HEK293 (cell line): Measurements from ENCODE around the gene DGCR6L.

Source experiments
- BCL6B ChIP-seq: fragments of 450-650 bp; formaldehyde crosslinking; IDR thresholded peaks from 2 replicates; pipeline ENCODE4 v1.5.1; 2017; ENCODE audit warnings: missing biosample characterization, missing genetic modification characterization
- GLIS1 ChIP-seq: fragments of 450-650 bp; formaldehyde crosslinking; IDR thresholded peaks from 2 replicates; pipeline ENCODE4 v1.5.1; 2016; ENCODE audit warnings: missing biosample characterization, missing genetic modification characterization
- HIC1 ChIP-seq: fragments of 450-650 bp; formaldehyde crosslinking; IDR thresholded peaks from 2 replicates; pipeline ENCODE4 v1.5.1; 2016; ENCODE audit warnings: missing biosample characterization, missing genetic modification characterization
- KLF16 ChIP-seq: fragments of 450-650 bp; formaldehyde crosslinking; IDR thresholded peaks from 2 replicates; pipeline ENCODE4 v1.5.1; 2017; ENCODE audit warnings: missing biosample characterization, missing genetic modification characterization
- KLF9 ChIP-seq: fragments of 450-650 bp; formaldehyde crosslinking; IDR thresholded peaks from 2 replicates; pipeline ENCODE4 v1.5.1; 2016; ENCODE audit warnings: missing biosample characterization, missing genetic modification characterization, low read depth
- PATZ1 ChIP-seq: fragments of 450-650 bp; formaldehyde crosslinking; IDR thresholded peaks from 2 replicates; pipeline ENCODE4 v1.5.1; 2016; ENCODE audit warnings: missing biosample characterization, missing genetic modification characterization
- REPIN1 ChIP-seq: fragments of 450-650 bp; formaldehyde crosslinking; IDR thresholded peaks from 2 replicates; pipeline ENCODE4 v1.5.1; 2017; ENCODE audit warnings: missing biosample characterization, missing genetic modification characterization, low read depth
- SP2 ChIP-seq: fragments of 450-650 bp; formaldehyde crosslinking; IDR thresholded peaks from 2 replicates; pipeline ENCODE4 v1.5.1; 2016; ENCODE audit warnings: missing biosample characterization, missing genetic modification characterization
- TRIM28 ChIP-seq: IDR thresholded peaks from 2 replicates; pipeline ENCODE4 v1.6.1; 2011; ENCODE audit warnings: low read length, control low read depth, borderline replicate concordance
- ZBTB17 ChIP-seq: fragments of 450-650 bp; formaldehyde crosslinking; IDR thresholded peaks from 2 replicates; pipeline ENCODE4 v1.5.1; 2016; ENCODE audit warnings: missing biosample characterization, missing genetic modification characterization
- ZBTB26 ChIP-seq: fragments of 450-650 bp; formaldehyde crosslinking; optimal IDR thresholded peaks from 2 replicates; pipeline ENCODE3; 2016; ENCODE audit warnings: missing biosample characterization, mild to moderate bottlenecking, missing genetic modification characterization
- ZIC2 ChIP-seq: fragments of 450-650 bp; formaldehyde crosslinking; IDR thresholded peaks from 2 replicates; pipeline ENCODE4 v1.5.1; 2016; ENCODE audit warnings: missing biosample characterization, missing genetic modification characterization
- ZNF121 ChIP-seq: fragments of 450-650 bp; formaldehyde crosslinking; IDR thresholded peaks from 2 replicates; pipeline ENCODE4 v1.5.1; 2016; ENCODE audit warnings: missing biosample characterization, missing genetic modification characterization
- ZNF146 ChIP-seq: fragments of 450-650 bp; formaldehyde crosslinking; IDR thresholded peaks from 2 replicates; pipeline ENCODE4 v1.5.1; 2016; ENCODE audit warnings: missing biosample characterization, missing genetic modification characterization
- ZNF354C ChIP-seq: fragments of 450-650 bp; formaldehyde crosslinking; IDR thresholded peaks from 2 replicates; pipeline ENCODE4 v1.5.1; 2016; ENCODE audit warnings: missing biosample characterization, missing genetic modification characterization, low read depth, borderline replicate concordance
- ZNF473 ChIP-seq: fragments of 450-650 bp; formaldehyde crosslinking; IDR thresholded peaks from 2 replicates; pipeline ENCODE4 v1.5.1; 2017; ENCODE audit warnings: missing biosample characterization, missing genetic modification characterization
- ZNF518A ChIP-seq: fragments of 450-650 bp; formaldehyde crosslinking; conservative IDR thresholded peaks from 2 replicates; pipeline ENCODE4 v1.5.1; 2016; ENCODE audit warnings: low read depth, missing biosample characterization, missing genetic modification characterization
- ZNF549 ChIP-seq: fragments of 450-650 bp; IDR thresholded peaks from 2 replicates; pipeline ENCODE4 v1.5.1; 2018; ENCODE audit warnings: missing biosample characterization, missing genetic modification characterization, mild to moderate bottlenecking, inconsistent platforms, moderate library complexity
- ZNF560 ChIP-seq: fragments of 450-650 bp; formaldehyde crosslinking; IDR thresholded peaks from 2 replicates; pipeline ENCODE4 v1.5.1; 2017; ENCODE audit warnings: missing biosample characterization, missing genetic modification characterization, borderline replicate concordance
- ZNF623 ChIP-seq: fragments of 450-650 bp; formaldehyde crosslinking; IDR thresholded peaks from 2 replicates; pipeline ENCODE4 v1.5.1; 2016; ENCODE audit warnings: missing biosample characterization, missing genetic modification characterization
- ZNF629 ChIP-seq: fragments of 450-650 bp; formaldehyde crosslinking; IDR thresholded peaks from 2 replicates; pipeline ENCODE4 v1.5.1; 2017; ENCODE audit warnings: missing biosample characterization, missing genetic modification characterization
- ZNF645 ChIP-seq: fragments of 450-650 bp; formaldehyde crosslinking; IDR thresholded peaks from 2 replicates; pipeline ENCODE4; 2016; ENCODE audit warnings: missing biosample characterization, missing genetic modification characterization
- ZNF677 ChIP-seq: fragments of 450-650 bp; IDR thresholded peaks from 2 replicates; pipeline ENCODE4 v1.5.0; 2018; ENCODE audit warnings: missing biosample characterization, mild to moderate bottlenecking, missing genetic modification characterization, moderate library complexity
- ZNF701 ChIP-seq: fragments of 450-650 bp; formaldehyde crosslinking; IDR thresholded peaks from 2 replicates; pipeline ENCODE4 v1.5.1; 2016; ENCODE audit warnings: missing biosample characterization, missing genetic modification characterization
- ZNF768 ChIP-seq: fragments of 450-650 bp; formaldehyde crosslinking; IDR thresholded peaks from 2 replicates; pipeline ENCODE4 v1.5.1; 2018; ENCODE audit warnings: missing biosample characterization, mild to moderate bottlenecking, missing genetic modification characterization
- ZNF777 ChIP-seq: fragments of 450-650 bp; formaldehyde crosslinking; IDR thresholded peaks from 2 replicates; pipeline ENCODE4 v1.5.1; 2017; ENCODE audit warnings: missing biosample characterization, missing genetic modification characterization, borderline replicate concordance

DGCR6L gene

GRCh38 chr22:20298803-20299745, 20.8 kb downstream of the DGCR6L start (continued):
- no peak for TF ChIP-seq ZNF645 (tag by site-specific recombination)
- TF ChIP-seq ZNF549 (tag by site-specific recombination): no peak
- TF ChIP-seq ZNF560: no peak
- no peak for TF ChIP-seq ZNF518A
- no peak for TF ChIP-seq ZNF121 (tag by site-specific recombination)
- TF ChIP-seq SP2 (tag by site-specific recombination): peak; percentile 72
- no peak for TF ChIP-seq ZNF146
- peak; percentile 24; the same call in 1 of the 2 replicates for TF ChIP-seq ZIC2
- TF ChIP-seq ZNF354C (tag by site-specific recombination): no peak
- TF ChIP-seq BCL6B (tag by site-specific recombination): no peak
- peak; percentile 68 for TF ChIP-seq KLF16 (tag by site-specific recombination)
- no peak for TF ChIP-seq ZNF623
- TF ChIP-seq ZBTB26: peak; percentile 77
- TF ChIP-seq ZNF701 (tag by site-specific recombination): no peak
- peak; percentile 15; the same call in 1 of the 2 replicates for TF ChIP-seq GLIS1 (tag by site-specific recombination)
- TF ChIP-seq ZNF677 (tag by site-specific recombination): no peak
- TF ChIP-seq HIC1 (tag by site-specific recombination): no peak
- TF ChIP-seq ZNF473: no peak
- no peak for TF ChIP-seq ZBTB17 (tag by site-specific recombination)
- TF ChIP-seq REPIN1 (tag by site-specific recombination): no peak
- TF ChIP-seq ZNF777: no peak
- TF ChIP-seq ZNF768 (tag by site-specific recombination): no peak
- no peak for TF ChIP-seq TRIM28
- TF ChIP-seq PATZ1 (tag by site-specific recombination): 0 out of 2 replicates have a peak, but pooled peaks have one; percentile 52
- no peak for TF ChIP-seq ZNF629 (tag by site-specific recombination)
- peak; percentile 88 for TF ChIP-seq KLF9 (tag by site-specific recombination)
